IMR-90 (cell line): ENCODE data around the gene HYPK. TPM values are rescaled to one million over a fixed set of nuclear protein-coding genes. Genes with fewer than 3 reads are reported as not detected.
A peak's percentile ranks its signal among the peaks of the same experiment; 100 is the strongest.

ENCODE experiments used
- ATAC-seq: fragments of 200-7000 bp; cut with Tn5 transposase; 2 replicates; pipeline ENCODE4 v1.9.1; 2020; ENCODE audit warnings: low read depth, mild to moderate bottlenecking, moderate library complexity
- BruUV-seq: library from RNA; stranded (reverse); fragments of 400-500 nt; replicated peaks from 2 replicates; lab custom pipeline; 2021; lab: Mats Ljungman, UMichigan
- CTCF ChIA-PET: fragments of 300-600 bp; formaldehyde crosslinking; extraction: SDS; loops from one replicate; lab custom pipeline; 2021; ENCODE audit warnings: antibody characterized with exemption; lab: Yijun Ruan, JAX
- POLR2A ChIA-PET: fragments of 300-600 bp; sonication (Branson Sonifier 250); formaldehyde crosslinking; loops from one replicate; lab custom pipeline; 2022; ENCODE audit warnings: antibody characterized with exemption; ENCODE audit not compliant: unreplicated experiment; lab: Charles Lee
- DNase-seq: peaks from one replicate; pipeline ENCODE4 v3.0.0; 2013
- H2AFZ ChIP-seq: replicated peaks from 2 replicates; pipeline ENCODE3; 2013; ENCODE audit warnings: low read length, mild to moderate bottlenecking; ENCODE audit not compliant: poor library complexity
- H2AK5ac ChIP-seq: 2 replicates; pipeline ENCODE4 v1.6.1; 2013; ENCODE audit warnings: low read depth, low read length, inconsistent platforms
- H2AK9ac ChIP-seq: replicated peaks from 2 replicates; pipeline ENCODE3; 2013; ENCODE audit warnings: mild to moderate bottlenecking, low read depth, low read length, moderate library complexity; ENCODE audit not compliant: poor library complexity
- H2BK120ac ChIP-seq: 2 replicates; pipeline ENCODE4 v1.6.1; 2013; ENCODE audit warnings: low read depth, low read length, inconsistent platforms
- H2BK15ac ChIP-seq: 3 replicates; pipeline ENCODE4 v1.6.1; 2013; ENCODE audit warnings: low read depth, low read length, inconsistent platforms
- H2BK20ac ChIP-seq: 2 replicates; pipeline ENCODE4 v1.6.1; 2013; ENCODE audit warnings: low read depth, mild to moderate bottlenecking, inconsistent platforms, low read length, moderate library complexity
- H2BK5ac ChIP-seq: 2 replicates; pipeline ENCODE4 v1.6.1; 2013; ENCODE audit warnings: mild to moderate bottlenecking, low read depth, low read length, inconsistent platforms; ENCODE audit not compliant: poor library complexity, severe bottlenecking
- H3K14ac ChIP-seq: replicated peaks from 2 replicates; pipeline ENCODE4 v1.6.1; 2013; ENCODE audit warnings: low read depth, low read length, inconsistent platforms
- H3K18ac ChIP-seq: 2 replicates; pipeline ENCODE4 v1.6.1; 2013; ENCODE audit warnings: low read depth, low read length, control low read depth
- H3K23ac ChIP-seq: 2 replicates; pipeline ENCODE4 v1.6.1; 2013; ENCODE audit warnings: low read depth, low read length, inconsistent platforms
- H3K27ac ChIP-seq: 2 replicates; pipeline ENCODE4 v1.5.1; 2013; ENCODE audit warnings: mild to moderate bottlenecking, control low read depth, low read length; ENCODE audit not compliant: insufficient read depth
- H3K27me3 ChIP-seq: 2 replicates; pipeline ENCODE4 v1.6.1; 2013; ENCODE audit warnings: low read length; ENCODE audit not compliant: control insufficient read depth, insufficient read depth
- H3K36me3 ChIP-seq: 2 replicates; pipeline ENCODE4 v1.6.1; 2013; ENCODE audit warnings: low read length, mixed read lengths; ENCODE audit not compliant: control insufficient read depth, insufficient read depth
- H3K4ac ChIP-seq: 2 replicates; pipeline ENCODE4 v1.6.1; 2013; ENCODE audit warnings: low read depth, low read length, inconsistent platforms
- H3K4me1 ChIP-seq: 2 replicates; pipeline ENCODE4 v1.6.1; 2013; ENCODE audit warnings: low read length, mixed read lengths; ENCODE audit not compliant: control insufficient read depth, insufficient read depth
- H3K4me2 ChIP-seq: 2 replicates; pipeline ENCODE4 v1.6.1; 2013; ENCODE audit warnings: low read depth, mild to moderate bottlenecking, control low read depth, low read length, moderate library complexity
- H3K4me3 ChIP-seq: 2 replicates; pipeline ENCODE4 v1.5.1; 2013; ENCODE audit warnings: low read depth, mild to moderate bottlenecking, control low read depth, low read length, moderate library complexity; ENCODE audit not compliant: insufficient read depth
- H3K56ac ChIP-seq: 2 replicates; pipeline ENCODE4 v1.6.1; 2013; ENCODE audit warnings: low read length, inconsistent platforms; ENCODE audit not compliant: insufficient read depth; ENCODE audit errors: extremely low read depth
- H3K79me1 ChIP-seq, 2 experiments: 2 replicates each; pipeline ENCODE4 v1.6.1; 2013; ENCODE audit warnings: low read length in 2 of 2, inconsistent platforms in 1 of 2, low read depth in 1 of 2
- H3K9ac ChIP-seq: 2 replicates; pipeline ENCODE4 v1.6.1; 2013; ENCODE audit warnings: low read depth, low read length, control low read depth
- H3K9me1 ChIP-seq: 2 replicates; pipeline ENCODE4 v1.6.1; 2013; ENCODE audit warnings: low read length, inconsistent platforms; ENCODE audit not compliant: insufficient read depth
- H3K9me3 ChIP-seq: 2 replicates; pipeline ENCODE4 v1.6.1; 2013; ENCODE audit warnings: low read length; ENCODE audit not compliant: control insufficient read depth, insufficient read depth
- H4K20me1 ChIP-seq: 2 replicates; pipeline ENCODE4 v1.6.1; 2013; ENCODE audit warnings: low read length, inconsistent platforms; ENCODE audit not compliant: insufficient read depth
- H4K5ac ChIP-seq: 2 replicates; pipeline ENCODE4 v1.6.1; 2013; ENCODE audit warnings: mild to moderate bottlenecking, low read depth, low read length, control low read depth
- H4K8ac ChIP-seq, 2 experiments: 2 replicates each; pipeline ENCODE4 v1.6.1; 2013; ENCODE audit warnings: low read depth in 2 of 2, low read length in 2 of 2, control low read depth in 1 of 2, inconsistent platforms in 1 of 2
- H4K91ac ChIP-seq: 2 replicates; pipeline ENCODE4 v1.6.1; 2013; ENCODE audit warnings: low read depth, low read length, inconsistent platforms; ENCODE audit not compliant: insufficient read depth
- CHD1 ChIP-seq: IDR thresholded peaks from 2 replicates; pipeline ENCODE4 v1.6.1; 2012; ENCODE audit warnings: low read depth, low read length, improper control_type of control experiment
- CTCF ChIP-seq: conservative IDR thresholded peaks from 2 replicates; pipeline ENCODE4 v1.5.1; 2012; ENCODE audit warnings: mild to moderate bottlenecking, low read depth, low read length, improper control_type of control experiment
- MXI1 ChIP-seq: IDR thresholded peaks from 2 replicates; pipeline ENCODE4 v1.6.1; 2012; ENCODE audit warnings: low read depth, mild to moderate bottlenecking, low read length, moderate library complexity, borderline replicate concordance
- RAD21 ChIP-seq: IDR thresholded peaks from 2 replicates; pipeline ENCODE4 v1.6.1; 2012; ENCODE audit warnings: low read length, improper control_type of control experiment
- SMC3 ChIP-seq: fragments of 150-350 bp; IDR thresholded peaks from 2 replicates; pipeline ENCODE4 v1.6.1; 2016; ENCODE audit warnings: low read depth, mild to moderate bottlenecking, antibody characterized with exemption, low read length, moderate library complexity
- WGBS, 2 experiments: methylation state at CpG; one replicate each; pipeline versions ENCODE4 v1.1.5 to v1.1.7; 2013; ENCODE audit warnings: missing lambda C conversion rate in 2 of 2; ENCODE audit not compliant: insufficient read length in 1 of 2; ENCODE audit errors: extremely low coverage in 2 of 2; 5-methylcytosine and 5-hydroxymethylcytosine counted together
- dilution Hi-C: fragments of 300-500 bp; cut with HindIII; formaldehyde crosslinking; loops from one replicate; pipeline ENCODE4 v1.14.3; 2018; ENCODE audit warnings: low sequenced_read_pairs; ENCODE audit not compliant: unreplicated experiment
- in situ Hi-C: fragments of 300-500 bp; cut with MboI; formaldehyde crosslinking; loops from 3 replicates; pipeline ENCODE4 v1.14.3; 2019; ENCODE audit warnings: low sequenced_read_pairs, inconsistent platforms, mixed read lengths
- intact Hi-C: fragments of 100-400 bp; cut with micrococcal nuclease; formaldehyde crosslinking; loops from 2 replicates; pipeline ENCODE4 v1.10.0; 2022
- polyA plus RNA-seq, 3 experiments: library from polyadenylated mRNA; depleted of rRNA; stranded (reverse); fragments of >200 nt; gene quantifications; 2 replicates each; pipeline ENCODE4 v1.2.3, GENCODE V29; 2012; ENCODE audit warnings: low replicate concordance in 1 of 3
- total RNA-seq: library from RNA; depleted of rRNA; stranded (reverse); fragments of >200 nt; gene quantifications from 2 replicates; pipeline ENCODE4 v1.2.3, GENCODE V29; 2012
- TF ChIP-seq, protein P1 (sequence below): fragments of 150-350 bp; IDR thresholded peaks from 2 replicates; pipeline ENCODE4 v1.6.1; 2016; ENCODE audit warnings: low read depth, mild to moderate bottlenecking, low read length, moderate library complexity, borderline replicate concordance

HYPK gene
- total and polyA plus RNA-seq, 2 of the 4 experiments (the other 2 are of a cell fraction) = 1.4 to 9.1 TPM

DNA sequence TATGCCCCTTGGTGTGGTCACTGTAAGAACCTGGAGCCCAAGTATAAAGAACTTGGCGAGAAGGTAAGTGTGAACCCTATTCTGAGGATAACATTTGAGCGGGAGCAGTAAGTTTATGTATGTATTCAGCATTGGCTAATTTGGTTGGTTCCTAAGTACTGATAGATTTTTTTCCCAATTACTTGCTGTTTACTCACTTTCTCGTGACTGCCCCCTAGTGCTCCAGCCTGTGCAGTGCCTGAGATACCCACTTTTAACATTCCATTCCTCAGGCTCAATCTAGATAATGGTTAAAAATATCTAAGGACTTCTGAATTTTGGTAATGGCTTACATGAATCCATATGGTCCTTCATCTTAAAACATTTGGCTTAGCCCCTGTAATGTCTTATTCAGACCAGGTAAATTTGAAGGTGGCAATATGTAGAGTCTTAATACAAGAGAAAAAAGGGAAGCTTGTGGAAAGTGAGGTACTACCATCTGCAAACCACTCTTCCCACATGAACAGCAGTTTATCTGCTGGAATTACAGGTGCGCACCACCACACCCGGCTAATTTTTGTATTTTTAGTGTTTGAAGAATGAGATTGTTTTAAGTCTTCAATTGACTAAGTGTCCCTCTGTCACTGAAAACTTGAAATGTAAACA, 30.7 kb upstream of the HYPK start:
- Histone ChIP-seq H2AFZ (no peak overlapping the region), H4K8ac (no peak overlapping the region), H2AK5ac (no peak overlapping the region), H3K4me1 (no peaks in the 10 kb centered on the region), H3K56ac (no peak overlapping the region), H4K20me1 (peaks cover 5% of the 10 kb centered on the region; the same call in 1 of the 2 replicates), H3K36me3 (peaks cover 44% of the 10 kb centered on the region), H3K14ac (no peak overlapping the region), H2BK15ac (no peak overlapping the region), H3K79me1 (peaks cover 15 to 22% of the 10 kb centered on the region in 2 experiments; a peak in 3 of 4 replicates), H3K27ac (no peak overlapping the region), H2AK9ac (no peak overlapping the region), H2BK5ac (no peak overlapping the region), H3K4me2 (no peak overlapping the region), H3K9me3 (no peaks in the 10 kb centered on the region), H3K27me3 (no peaks in the 10 kb centered on the region), H3K9ac (no peak overlapping the region), H4K5ac (no peak overlapping the region), H3K23ac (no peak overlapping the region), H3K9me1 (no peaks in the 10 kb centered on the region), H3K18ac (no peak overlapping the region), H2BK20ac (no peak overlapping the region), H3K4me3 (no peak overlapping the region), H4K91ac (no peak overlapping the region), H2BK120ac (no peak overlapping the region), H3K4ac (no peak overlapping the region)
- dilution Hi-C loops (no loop called here), in situ Hi-C loops (no loop called here), intact Hi-C loops (loop anchor here (10.0 kb wide), 2 partner anchors 255 to 325 kb away; partner anchors contain the start of gene MAP1A)
- BruUV-seq = no TSS peak
- DNase-seq = peak; percentile 64
- peak; percentile 94 for ATAC-seq
- ChIA-PET POLR2A (no interaction called here), CTCF (no interaction called here)
- TF ChIP-seq CHD1 (no peak), MXI1 (no peak), SMC3 (peak; percentile 48), RAD21 (peak; percentile 52), CTCF (peak; percentile 81)
- TF ChIP-seq, protein P1, sequence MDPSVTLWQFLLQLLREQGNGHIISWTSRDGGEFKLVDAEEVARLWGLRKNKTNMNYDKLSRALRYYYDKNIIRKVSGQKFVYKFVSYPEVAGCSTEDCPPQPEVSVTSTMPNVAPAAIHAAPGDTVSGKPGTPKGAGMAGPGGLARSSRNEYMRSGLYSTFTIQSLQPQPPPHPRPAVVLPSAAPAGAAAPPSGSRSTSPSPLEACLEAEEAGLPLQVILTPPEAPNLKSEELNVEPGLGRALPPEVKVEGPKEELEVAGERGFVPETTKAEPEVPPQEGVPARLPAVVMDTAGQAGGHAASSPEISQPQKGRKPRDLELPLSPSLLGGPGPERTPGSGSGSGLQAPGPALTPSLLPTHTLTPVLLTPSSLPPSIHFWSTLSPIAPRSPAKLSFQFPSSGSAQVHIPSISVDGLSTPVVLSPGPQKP = no peak
- no CpG with 5 or more reads among the region's 5 CpGs for WGBS, 2 experiments
